Hepatocyte (in vitro differentiated cells): Measurements from ENCODE around the gene PXMP2.

Experiments
- EZH2 ChIP-seq: fragments of 200-600 bp; sonication (generic); IDR thresholded peaks from 2 replicates; pipeline ENCODE4 v1.6.1; 2016; ENCODE audit warnings: antibody characterized with exemption, mild to moderate bottlenecking, borderline replicate concordance
- EZH2phosphoT487 ChIP-seq: fragments of 200-600 bp; sonication (generic); IDR thresholded peaks from one replicate; pipeline ENCODE4 v1.6.1; 2018; ENCODE audit warnings: antibody characterized with exemption, mild to moderate bottlenecking, low read depth, moderate library complexity; ENCODE audit not compliant: unreplicated experiment, severe bottlenecking
- TF ChIP-seq, protein P1 (sequence below): fragments of 200-600 bp; sonication (generic); IDR thresholded peaks from 2 replicates; pipeline ENCODE4 v1.5.1; 2016; ENCODE audit warnings: antibody characterized with exemption, mild to moderate bottlenecking; ENCODE audit not compliant: poor library complexity

GRCh38 chr12:132647858-132648257 is 39.5 kb upstream of the PXMP2 start:
- TF ChIP-seq, protein P1, sequence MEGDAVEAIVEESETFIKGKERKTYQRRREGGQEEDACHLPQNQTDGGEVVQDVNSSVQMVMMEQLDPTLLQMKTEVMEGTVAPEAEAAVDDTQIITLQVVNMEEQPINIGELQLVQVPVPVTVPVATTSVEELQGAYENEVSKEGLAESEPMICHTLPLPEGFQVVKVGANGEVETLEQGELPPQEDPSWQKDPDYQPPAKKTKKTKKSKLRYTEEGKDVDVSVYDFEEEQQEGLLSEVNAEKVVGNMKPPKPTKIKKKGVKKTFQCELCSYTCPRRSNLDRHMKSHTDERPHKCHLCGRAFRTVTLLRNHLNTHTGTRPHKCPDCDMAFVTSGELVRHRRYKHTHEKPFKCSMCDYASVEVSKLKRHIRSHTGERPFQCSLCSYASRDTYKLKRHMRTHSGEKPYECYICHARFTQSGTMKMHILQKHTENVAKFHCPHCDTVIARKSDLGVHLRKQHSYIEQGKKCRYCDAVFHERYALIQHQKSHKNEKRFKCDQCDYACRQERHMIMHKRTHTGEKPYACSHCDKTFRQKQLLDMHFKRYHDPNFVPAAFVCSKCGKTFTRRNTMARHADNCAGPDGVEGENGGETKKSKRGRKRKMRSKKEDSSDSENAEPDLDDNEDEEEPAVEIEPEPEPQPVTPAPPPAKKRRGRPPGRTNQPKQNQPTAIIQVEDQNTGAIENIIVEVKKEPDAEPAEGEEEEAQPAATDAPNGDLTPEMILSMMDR, result no peak
- TF ChIP-seq EZH2 (no peak), EZH2phosphoT487 (no peak)
